Nephron (organoid): ENCODE measurements around the gene DOCK1.

Experiments used
- H3K27ac Mint-ChIP-seq, 3 experiments: 2 replicates each; pipeline ENCODE4 v1.8.0; 2020; ENCODE audit warnings: mixed read lengths in 3 of 3, mild to moderate bottlenecking in 2 of 3, moderate library complexity in 1 of 3
- H3K27me3 Mint-ChIP-seq: 2 replicates; pipeline ENCODE4 v1.8.0; 2021; ENCODE audit warnings: low read depth, mild to moderate bottlenecking, moderate library complexity, mixed read lengths
- H3K36me3 Mint-ChIP-seq: 2 replicates; pipeline ENCODE4 v1.8.0; 2020; ENCODE audit warnings: low read depth, mixed read lengths
- H3K4me1 Mint-ChIP-seq: 2 replicates; pipeline ENCODE4 v1.8.0; 2020; ENCODE audit warnings: mixed read lengths
- H3K4me3 Mint-ChIP-seq, 3 experiments: 2 replicates each; pipeline ENCODE4 v1.8.0; 2020; ENCODE audit warnings: mild to moderate bottlenecking in 3 of 3, mixed read lengths in 3 of 3, moderate library complexity in 2 of 3
- H3K9me3 Mint-ChIP-seq: 2 replicates; pipeline ENCODE4 v1.8.0; 2020; ENCODE audit warnings: mixed read lengths
- CTCF ChIP-seq, 3 experiments: fragments of 200-600 bp; sonication (generic); IDR thresholded peaks; one replicate each; pipeline ENCODE4 v1.5.0; 2021; ENCODE audit warnings: antibody characterized with exemption in 3 of 3; ENCODE audit not compliant: unreplicated experiment in 3 of 3

DOCK1 gene

GRCh38 chr10:127089446-127089845, 184.2 kb downstream of the DOCK1 start:
- Mint-ChIP-seq H3K9me3 (no peaks in the 10 kb centered on the region), H3K4me3 (no peak overlapping the region), H3K36me3 (peaks cover 37% of the 10 kb centered on the region), H3K27ac (no peak overlapping the region), H3K4me1 (no peaks in the 10 kb centered on the region), H3K27me3 (no peaks in the 10 kb centered on the region)
- TF ChIP-seq CTCF (IDR thresholded peaks at IDR 0.05; ENCODE audit: unreplicated experiment in 3 of 3), result no peak

- Mint-ChIP-seq H3K27ac (no peak overlapping the region), H3K4me1 (no peaks in the 10 kb centered on the region), H3K9me3 (no peaks in the 10 kb centered on the region), H3K27me3 (no peaks in the 10 kb centered on the region), H3K36me3 (peaks cover 44% of the 10 kb centered on the region), H3K4me3 (no peak overlapping the region)
- no peak for TF ChIP-seq CTCF (IDR thresholded peaks at IDR 0.05; ENCODE audit: unreplicated experiment in 3 of 3)
Observed at GRCh38 chr10:127090138-127090537, 184.9 kb downstream of the DOCK1 start.

- Mint-ChIP-seq H3K27me3 (no peaks in the 10 kb centered on the region), H3K4me1 (no peaks in the 10 kb centered on the region), H3K27ac (no peak overlapping the region), H3K4me3 (no peak overlapping the region), H3K36me3 (peaks cover 43% of the 10 kb centered on the region), H3K9me3 (no peaks in the 10 kb centered on the region)
- TF ChIP-seq CTCF (IDR thresholded peaks at IDR 0.05; ENCODE audit: unreplicated experiment in 3 of 3), result no peak
Observed at GRCh38 chr10:127091354-127091753, 186.1 kb downstream of the DOCK1 start.

- Mint-ChIP-seq H3K9me3 (no peaks in the 10 kb centered on the region), H3K4me3 (no peak overlapping the region), H3K27me3 (no peaks in the 10 kb centered on the region)
Observed at GRCh38 chr10:127092916-127093315, 187.7 kb downstream of the DOCK1 start.

GRCh38 chr10:127094984-127095383, 189.8 kb downstream of the DOCK1 start:
- no peak for TF ChIP-seq CTCF (IDR thresholded peaks at IDR 0.05; ENCODE audit: unreplicated experiment in 3 of 3)
- Mint-ChIP-seq H3K4me3 (no peak overlapping the region), H3K36me3 (peaks cover 53% of the 10 kb centered on the region), H3K27me3 (no peaks in the 10 kb centered on the region), H3K9me3 (no peaks in the 10 kb centered on the region), H3K27ac (no peak overlapping the region), H3K4me1 (no peaks in the 10 kb centered on the region)

More at GRCh38 chr10:127092916-127093315, 187.7 kb downstream of the DOCK1 start:
- no peaks in the 10 kb centered on the region for H3K4me1 Mint-ChIP-seq
- H3K36me3 Mint-ChIP-seq, result peaks cover 49% of the 10 kb centered on the region
- no peak for TF ChIP-seq CTCF (IDR thresholded peaks at IDR 0.05; ENCODE audit: unreplicated experiment in 3 of 3)
- no peak overlapping the region for H3K27ac Mint-ChIP-seq

- Mint-ChIP-seq H3K9me3 (peaks cover 2% of the 10 kb centered on the region), H3K36me3 (peaks cover 71% of the 10 kb centered on the region), H3K4me3 (no peak overlapping the region), H3K27me3 (no peaks in the 10 kb centered on the region), H3K27ac (no peak overlapping the region), H3K4me1 (no peaks in the 10 kb centered on the region)
- TF ChIP-seq CTCF (IDR thresholded peaks at IDR 0.05; ENCODE audit: unreplicated experiment in 3 of 3), result no peak
Observed at GRCh38 chr10:127100983-127101615, 195.9 kb downstream of the DOCK1 start.
